GOT3 (cell line): ENCODE results near the gene DNAI1.

Experiments used
- DNase-seq: peaks from one replicate; lab custom pipeline; 2025; ENCODE audit warnings: mixed read lengths; lab: John Stamatoyannopoulos, UW

Gene DNAI1

DNA sequence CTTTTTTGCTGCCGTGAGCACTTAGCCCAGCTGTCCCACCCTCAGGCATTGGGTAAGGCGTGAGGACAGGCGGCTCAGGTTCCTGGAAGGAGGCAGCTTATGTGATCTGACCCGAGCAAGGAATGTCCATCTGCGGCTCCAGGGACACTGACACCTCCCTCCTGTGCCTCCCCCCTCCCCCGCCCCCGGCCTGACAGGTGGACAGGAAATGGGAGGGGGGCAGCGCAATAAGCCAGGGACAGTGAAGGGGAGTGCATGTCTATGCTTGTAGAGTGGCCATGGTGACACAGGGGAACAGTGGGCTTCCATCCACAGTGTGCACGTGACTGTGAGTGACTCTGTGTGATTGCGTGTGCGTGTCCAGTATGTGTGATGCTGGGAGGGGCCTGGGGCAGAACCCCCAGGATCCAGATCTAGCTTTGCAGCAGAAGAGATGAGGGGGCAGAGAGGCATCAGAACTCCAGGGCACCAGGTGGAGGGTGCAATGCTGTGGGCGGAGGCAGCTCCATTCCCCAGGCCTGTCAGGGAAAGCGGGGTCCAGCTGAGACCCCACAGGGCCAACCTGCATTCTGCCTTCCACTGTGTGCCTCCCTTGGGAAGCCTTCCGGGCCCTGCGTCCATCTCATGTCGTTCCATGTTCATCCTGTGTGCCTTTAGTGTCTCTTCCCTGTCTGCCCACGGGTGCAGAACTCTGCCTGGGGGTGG, 100.5 kb downstream of the DNAI1 start:
- DNase-seq = no peak

DNA sequence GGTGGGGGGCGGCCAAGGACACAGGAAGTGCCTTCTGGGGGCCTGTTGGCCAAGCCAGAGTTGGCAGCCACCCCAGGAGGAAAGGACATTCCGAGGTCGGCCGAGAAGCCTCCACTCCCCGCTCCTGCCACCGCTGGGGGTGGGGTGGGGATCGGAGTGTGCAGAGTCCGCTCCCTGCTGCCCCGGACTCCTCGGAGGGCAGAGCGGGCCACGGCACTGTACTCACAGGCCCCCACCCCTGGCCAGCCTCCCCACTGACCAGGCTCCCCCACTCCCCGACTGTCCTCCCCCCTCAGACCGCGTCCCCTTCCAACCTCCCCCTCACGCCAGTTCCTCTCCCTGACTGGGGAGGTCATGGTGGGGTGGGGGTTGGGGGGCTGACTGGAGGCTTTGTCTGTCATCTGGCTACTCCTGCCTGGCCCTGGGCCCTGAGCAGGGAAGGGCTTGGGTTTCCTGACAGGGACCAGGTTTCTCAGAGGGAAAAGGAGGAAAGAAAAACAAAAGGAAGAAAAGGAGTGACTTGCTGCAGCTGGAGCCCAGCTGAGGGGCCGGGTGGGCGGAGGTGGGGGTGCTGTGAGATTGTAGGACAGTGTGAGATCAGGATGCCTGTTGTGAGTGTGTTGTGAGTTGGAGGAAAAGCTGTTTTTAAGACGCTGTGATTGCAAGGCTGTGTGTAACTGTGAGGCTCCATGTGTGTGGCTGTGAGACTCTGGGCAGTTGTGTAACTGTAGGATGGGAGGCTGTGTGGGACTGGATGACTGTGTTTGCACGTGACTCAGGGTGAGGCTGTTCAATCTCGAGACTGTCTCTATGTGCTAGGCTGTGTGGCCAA, 101.2 kb downstream of the DNAI1 start:
- DNase-seq = no peak

DNA sequence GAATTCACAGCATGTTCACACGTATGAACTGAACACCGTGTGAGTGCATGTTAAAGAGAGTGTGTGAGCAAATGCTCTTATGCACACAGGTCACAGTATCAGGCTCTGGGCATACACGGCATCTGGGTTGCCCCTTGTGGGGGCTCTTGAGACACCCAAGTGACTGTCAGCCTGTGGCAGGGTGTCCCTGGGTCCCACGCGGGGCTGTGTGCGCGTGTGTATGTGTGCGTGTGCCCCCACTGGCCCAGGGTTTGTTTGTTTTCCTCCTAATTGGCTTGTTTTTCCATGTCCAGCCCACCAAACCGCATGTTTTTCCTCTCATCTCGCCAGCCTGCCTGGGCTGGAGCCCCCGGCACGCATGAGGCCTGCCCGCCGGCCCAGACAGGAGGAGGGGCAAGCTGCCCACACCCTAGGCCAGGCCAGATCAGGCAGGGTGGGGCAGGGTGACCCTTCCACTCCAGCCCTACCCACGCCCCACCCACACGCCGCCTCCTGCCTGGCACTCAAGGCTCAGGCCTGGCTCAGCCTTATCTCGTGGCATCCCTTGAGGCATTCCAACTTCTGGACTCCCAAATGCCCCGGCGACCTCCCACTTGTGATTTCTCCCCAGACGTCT, 102.1 kb downstream of the DNAI1 start:
- DNase-seq = no peak

- DNase-seq = no peak
Observed at GRCh38 chr9:34562135-34562745, 103.6 kb downstream of the DNAI1 start.

- no peak for DNase-seq
Observed at GRCh38 chr9:34563262-34563661, 104.7 kb downstream of the DNAI1 start.

DNA sequence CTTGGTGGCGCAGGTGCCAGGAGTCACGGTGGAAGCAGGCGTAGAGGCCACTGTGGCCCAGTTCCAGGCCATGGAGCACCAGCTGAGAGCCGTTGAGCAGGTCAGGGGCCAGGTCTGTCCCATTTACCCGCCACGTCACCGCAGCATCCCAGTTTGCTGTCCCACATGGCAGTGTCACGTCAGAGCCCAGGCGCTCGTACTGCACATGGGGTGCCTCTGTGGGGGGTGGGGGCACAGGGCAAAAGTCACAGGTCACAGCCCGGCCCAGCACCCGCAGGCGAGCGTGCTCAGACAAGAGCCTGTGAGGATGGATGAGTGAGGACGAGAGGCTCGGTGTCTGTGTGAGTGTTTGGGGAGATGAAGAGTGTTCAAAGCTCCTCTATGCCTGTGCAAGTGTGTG, 106.0 kb downstream of the DNAI1 start:
- DNase-seq = no peak

DNA sequence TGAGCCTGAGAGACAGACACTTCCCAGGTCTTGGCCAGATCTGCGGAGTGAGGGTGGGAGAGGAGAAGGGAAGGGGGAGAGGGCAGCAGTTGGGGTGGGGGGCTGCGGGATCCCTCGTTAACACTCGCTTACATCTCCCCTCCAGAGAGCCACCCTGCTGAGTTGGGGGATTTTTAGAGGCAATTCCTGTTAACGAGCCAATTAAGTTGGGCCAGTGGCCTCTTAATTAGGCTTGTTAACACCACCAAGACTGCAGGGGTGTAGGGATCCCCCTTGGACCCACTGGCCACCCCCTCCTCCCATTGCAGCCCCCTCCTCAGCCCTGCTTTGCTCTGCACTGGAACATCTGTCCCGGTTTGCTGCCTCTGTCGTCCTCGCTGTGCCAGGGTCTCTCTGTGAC, 107.3 kb downstream of the DNAI1 start:
- DNase-seq = no peak

DNA sequence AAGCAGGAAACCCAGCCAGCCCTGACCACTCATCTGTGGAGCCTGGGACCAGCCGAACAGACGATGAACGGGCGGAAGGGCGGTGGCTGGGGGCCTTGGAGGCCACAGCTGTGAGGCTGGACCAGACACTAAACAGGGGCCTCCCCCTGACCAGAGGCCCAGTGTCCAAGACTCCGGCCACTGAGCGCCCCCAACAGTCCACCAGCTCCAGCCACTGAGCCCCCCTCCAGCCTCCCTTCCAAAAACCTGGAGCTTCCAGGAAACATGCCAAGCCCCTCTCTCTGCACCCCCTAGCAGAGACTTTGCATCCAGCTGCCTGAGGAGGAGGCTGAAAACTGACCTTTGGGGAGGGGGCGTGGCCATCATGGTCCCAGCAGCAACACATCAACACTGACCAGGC, 107.7 kb downstream of the DNAI1 start:
- DNase-seq = no peak

GRCh38 chr9:34566972-34567371, 108.4 kb downstream of the DNAI1 start:
- DNase-seq = no peak

DNA sequence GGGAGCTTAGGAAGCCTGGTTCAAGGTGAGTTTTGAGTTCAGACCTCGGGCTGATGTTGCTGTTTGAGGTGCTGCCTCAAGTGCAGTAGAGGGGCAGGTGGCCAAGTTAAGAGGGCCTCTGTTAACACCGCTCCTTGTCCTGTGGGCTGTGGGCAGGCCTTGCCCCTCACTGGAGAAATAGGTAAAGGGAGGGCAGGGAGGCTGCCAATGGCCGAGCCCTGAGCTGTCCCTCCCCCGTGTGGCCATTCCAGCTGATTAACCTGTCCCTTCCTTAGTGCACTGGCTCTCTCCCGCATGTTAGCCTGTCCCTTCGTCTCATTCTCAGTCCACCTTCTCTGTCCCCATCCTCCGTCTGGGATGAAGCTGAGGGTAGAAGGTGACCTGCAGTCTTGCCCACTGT, 109.5 kb downstream of the DNAI1 start:
- no peak for DNase-seq

DNA sequence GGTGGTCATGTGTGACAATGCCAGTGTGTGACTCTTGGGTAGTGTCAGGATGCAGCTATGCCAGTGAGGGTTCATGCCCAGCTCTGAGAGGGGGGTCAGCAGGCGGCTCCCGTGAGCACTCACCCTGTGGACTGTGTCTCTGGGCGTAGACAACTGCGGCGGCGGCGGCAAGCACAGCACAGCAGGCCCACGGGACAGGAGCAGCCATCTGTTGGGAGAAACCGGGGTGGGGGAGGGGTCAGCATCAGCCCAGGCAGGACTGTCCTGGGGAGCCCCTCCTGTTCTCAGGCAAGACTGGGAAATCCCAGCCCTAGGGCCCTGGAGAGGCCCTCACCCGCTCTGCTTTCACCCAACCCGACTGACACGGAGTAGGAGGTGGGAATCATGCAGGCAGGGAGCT, 110.2 kb downstream of the DNAI1 start:
- DNase-seq = no peak

DNA sequence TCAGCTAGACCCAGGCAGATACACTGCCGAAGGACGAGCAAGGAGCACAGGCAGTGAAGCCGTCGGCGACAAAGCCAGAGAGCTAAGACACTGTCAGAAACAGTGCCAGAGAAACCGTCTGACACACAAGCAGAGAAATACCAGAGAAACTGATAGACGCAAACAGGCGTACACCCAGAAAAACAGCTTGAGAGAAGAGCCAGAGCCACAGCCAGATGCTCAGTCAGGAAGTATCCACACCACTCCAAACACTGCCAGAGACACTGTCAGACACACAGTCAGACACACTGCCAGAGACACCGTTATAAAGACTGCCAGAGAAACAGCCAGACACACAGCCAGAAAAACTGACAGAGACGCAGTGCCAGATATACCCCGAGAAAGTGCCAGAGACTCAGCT, 111.8 kb downstream of the DNAI1 start:
- no peak for DNase-seq
